Measurements from ENCODE around the gene TDRD5. TPM values are rescaled to one million over a fixed set of nuclear protein-coding genes. Genes with fewer than 3 reads are reported as not detected.

TDRD5 gene
- total and polyA plus RNA-seq, 10 donors, result 0.02 to 0.14 (median 0.05) TPM; not detected in 6

DNA sequence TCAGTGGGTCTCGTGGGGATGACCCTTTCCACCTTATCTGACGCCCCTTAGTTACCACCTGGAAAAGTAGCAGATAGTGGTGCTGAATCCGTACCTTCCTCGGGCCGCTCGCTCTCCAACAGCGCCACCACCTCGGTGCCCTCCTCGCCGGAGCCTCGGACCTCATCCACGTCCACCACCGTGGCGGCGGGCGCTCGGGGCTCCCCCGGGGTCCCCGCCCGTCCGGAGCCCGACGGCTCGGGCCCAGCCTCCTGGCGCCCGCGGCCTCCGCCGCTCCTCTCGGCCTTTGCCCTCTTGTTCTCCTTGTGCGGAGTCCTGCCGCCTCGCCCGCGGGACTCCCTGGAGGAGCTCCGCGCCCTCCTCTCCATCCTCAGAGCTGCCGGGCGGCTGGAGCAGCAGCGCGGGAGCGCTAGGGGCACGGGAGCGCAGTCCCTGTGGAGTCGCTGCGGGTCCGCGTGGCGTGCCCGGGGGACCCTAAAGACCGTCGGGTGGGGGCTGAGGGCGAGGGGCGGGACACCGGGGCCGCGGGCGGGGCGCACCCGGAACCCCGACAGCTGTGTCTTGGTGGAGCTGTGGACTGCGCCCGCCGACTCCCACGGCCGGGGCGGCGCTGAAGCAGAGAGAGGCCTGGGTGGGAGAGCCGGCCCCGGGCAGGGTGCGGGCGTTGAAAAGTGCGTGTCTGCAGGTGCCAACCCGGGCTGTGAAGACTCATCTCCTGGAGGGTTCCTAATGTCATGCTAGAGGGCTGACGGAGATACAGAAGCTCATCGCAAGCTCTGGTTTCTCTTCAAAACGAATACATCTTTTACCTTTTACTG is 15.9 kb upstream of the TDRD5 start, which contains the start of gene NPHS2:
Gene NPHS2 (minus strand): TSS at position 452 of the 818 bp plus-strand sequence. CDS start 84 bp downstream, at position 368.
- no peak for TF ChIP-seq POLR2A (IDR thresholded peaks at IDR 0.05)
- TF ChIP-seq, protein P1, sequence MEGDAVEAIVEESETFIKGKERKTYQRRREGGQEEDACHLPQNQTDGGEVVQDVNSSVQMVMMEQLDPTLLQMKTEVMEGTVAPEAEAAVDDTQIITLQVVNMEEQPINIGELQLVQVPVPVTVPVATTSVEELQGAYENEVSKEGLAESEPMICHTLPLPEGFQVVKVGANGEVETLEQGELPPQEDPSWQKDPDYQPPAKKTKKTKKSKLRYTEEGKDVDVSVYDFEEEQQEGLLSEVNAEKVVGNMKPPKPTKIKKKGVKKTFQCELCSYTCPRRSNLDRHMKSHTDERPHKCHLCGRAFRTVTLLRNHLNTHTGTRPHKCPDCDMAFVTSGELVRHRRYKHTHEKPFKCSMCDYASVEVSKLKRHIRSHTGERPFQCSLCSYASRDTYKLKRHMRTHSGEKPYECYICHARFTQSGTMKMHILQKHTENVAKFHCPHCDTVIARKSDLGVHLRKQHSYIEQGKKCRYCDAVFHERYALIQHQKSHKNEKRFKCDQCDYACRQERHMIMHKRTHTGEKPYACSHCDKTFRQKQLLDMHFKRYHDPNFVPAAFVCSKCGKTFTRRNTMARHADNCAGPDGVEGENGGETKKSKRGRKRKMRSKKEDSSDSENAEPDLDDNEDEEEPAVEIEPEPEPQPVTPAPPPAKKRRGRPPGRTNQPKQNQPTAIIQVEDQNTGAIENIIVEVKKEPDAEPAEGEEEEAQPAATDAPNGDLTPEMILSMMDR (IDR thresholded peaks at IDR 0.05 in 8 of 11, conservative IDR thresholded peaks at IDR 0.05 in 3 of 11), result no peak
- TF ChIP-seq POLR2AphosphoS5 (IDR thresholded peaks at IDR 0.05), result no peak
- Histone ChIP-seq H3K9me3 (no peaks in the 10 kb centered on the region), H3K4me3 (peak within 1 kb of the TSS in 6 of 8 donors; percentile 1 to 55 (median 12)), H3K27ac (no peak within 1 kb of the TSS), H3K36me3 (no peaks in the 10 kb centered on the region), H3K4me1 (peaks cover 0 to 14% (median 4%) of the 10 kb centered on the region in 6 donors), H3K27me3 (replicated peaks in 1 of 7) (peaks cover 0 to 63% (median 27%) of the 10 kb centered on the region in 7 donors)
- no peak for DNase-seq
- WGBS, 5 donors, result 4 to 23% (median 7%) methylated on average over 16 to 77 of the region's 77 CpGs
- intact Hi-C loops (cut with DNase I; ENCODE audit: low total_unique reads), result no loop called here

DNA sequence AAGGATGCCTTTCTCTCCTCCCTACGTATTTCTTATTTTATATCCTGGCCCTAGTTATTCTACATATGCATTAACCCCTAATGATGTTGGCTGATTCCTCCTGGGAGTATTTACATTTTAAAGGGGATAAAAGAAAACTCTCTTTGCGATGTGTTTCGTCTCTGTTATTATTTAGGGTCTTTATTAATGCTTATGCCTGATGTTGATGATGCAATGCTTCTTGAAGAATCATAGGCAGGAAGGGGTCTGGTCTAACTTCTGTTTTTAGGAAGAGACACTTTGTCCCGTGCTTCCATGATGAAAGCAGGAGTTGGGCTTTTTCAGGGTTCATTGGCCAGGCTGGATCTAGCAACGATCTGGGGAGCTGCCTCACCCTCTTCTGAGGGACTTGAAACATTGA is 15.1 kb upstream of the TDRD5 start:
- H3K27ac ChIP-seq, result no peak overlapping the region
- peaks cover 0 to 61% (median 27%) of the 10 kb centered on the region in 7 donors for H3K27me3 ChIP-seq (replicated peaks in 1 of 7)
- TF ChIP-seq POLR2A (IDR thresholded peaks at IDR 0.05) (no peak), POLR2AphosphoS5 (IDR thresholded peaks at IDR 0.05) (no peak)
- TF ChIP-seq, protein P1 (IDR thresholded peaks at IDR 0.05 in 8 of 11, conservative IDR thresholded peaks at IDR 0.05 in 3 of 11), result no peak
- intact Hi-C loops (cut with DNase I; ENCODE audit: low total_unique reads), result no loop called here
- no peak for DNase-seq
- no peaks in the 10 kb centered on the region for H3K9me3 ChIP-seq
- H3K36me3 ChIP-seq, result no peaks in the 10 kb centered on the region
- peaks cover 0 to 14% (median 4%) of the 10 kb centered on the region in 6 donors for H3K4me1 ChIP-seq
- WGBS, 5 donors, result 22 to 34% (median 24%) methylated on average over 5 of the region's 5 CpGs
- H3K4me3 ChIP-seq, result no peak overlapping the region

DNA sequence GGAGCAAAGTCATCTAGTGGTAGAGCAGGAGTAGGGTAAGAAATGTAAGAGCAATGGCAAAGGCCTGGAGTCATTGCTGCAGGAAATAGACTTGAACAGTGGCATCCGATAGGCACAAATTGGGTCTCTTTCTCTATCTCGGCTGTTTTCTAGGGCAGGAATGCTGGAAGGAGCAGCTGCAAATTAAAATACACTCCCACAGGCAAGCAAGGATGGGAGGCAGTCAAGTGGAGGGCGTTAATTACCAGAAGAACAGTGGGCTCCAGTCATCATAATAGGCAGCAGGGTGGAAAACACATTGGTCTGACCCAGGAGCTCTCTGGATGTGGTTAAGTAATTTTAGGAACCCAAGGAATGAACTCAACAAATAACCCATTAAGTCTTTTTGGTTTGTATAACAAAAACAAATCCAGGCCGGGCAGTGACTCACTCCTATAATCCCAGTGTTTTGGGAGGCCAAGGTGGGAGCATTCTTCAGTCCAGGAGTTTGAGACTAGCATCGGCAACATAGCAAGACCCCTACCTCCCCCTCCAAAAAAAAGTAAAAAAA is 7.8 kb upstream of the TDRD5 start:
- intact Hi-C loops (cut with DNase I; ENCODE audit: low total_unique reads), result no loop called here
- Histone ChIP-seq H3K4me1 (peaks cover 0 to 7% (median 4%) of the 10 kb centered on the region in 6 donors), H3K27ac (no peak overlapping the region), H3K36me3 (no peaks in the 10 kb centered on the region), H3K9me3 (no peaks in the 10 kb centered on the region), H3K27me3 (replicated peaks in 1 of 7) (peaks cover 0 to 66% (median 9%) of the 10 kb centered on the region in 7 donors), H3K4me3 (no peak overlapping the region)
- TF ChIP-seq POLR2AphosphoS5 (IDR thresholded peaks at IDR 0.05), result no peak
- no peak for TF ChIP-seq POLR2A (IDR thresholded peaks at IDR 0.05)
- no peak for DNase-seq
- 70 to 80% (median 76%) methylated on average over 5 of the region's 5 CpGs for WGBS, 5 donors

DNA sequence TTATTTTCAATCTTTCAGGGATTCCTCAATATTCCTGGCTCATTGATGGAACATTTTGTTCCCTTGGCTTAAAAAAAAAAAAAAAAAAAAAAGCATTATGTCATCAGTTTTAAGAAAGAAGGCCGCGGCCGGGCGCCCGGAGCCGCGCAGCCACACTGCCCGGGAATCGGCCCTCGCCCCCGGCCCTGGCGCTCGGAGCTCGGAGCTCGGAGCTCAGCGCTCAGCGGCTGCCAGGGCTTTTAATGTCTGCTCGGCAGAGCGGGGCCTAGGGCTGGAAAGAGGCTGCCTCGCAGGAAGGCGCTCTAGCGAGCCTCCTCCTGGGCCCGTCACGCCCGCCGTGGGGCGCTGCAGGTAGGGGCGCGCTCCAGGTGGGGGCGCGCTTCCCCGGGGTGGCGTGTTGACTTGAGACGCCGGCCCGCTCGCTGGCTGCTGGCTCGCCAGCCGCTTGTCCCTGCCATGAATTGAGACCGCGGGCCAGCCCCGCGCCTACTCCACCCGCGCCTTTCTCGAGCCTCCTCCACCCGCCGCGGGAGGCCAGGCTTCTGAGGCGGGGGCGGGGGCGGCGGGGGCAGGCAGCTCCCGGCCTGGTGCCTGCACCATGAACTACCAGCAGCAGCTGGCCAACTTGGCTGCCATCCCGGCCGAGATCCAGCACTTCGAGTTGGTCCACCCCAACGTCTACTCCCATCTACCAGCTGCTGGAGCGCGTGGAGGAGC is 5.4 kb upstream of the TDRD5 start:
- WGBS, 5 donors, result 9 to 23% (median 13%) methylated on average over 26 to 60 of the region's 60 CpGs
- TF ChIP-seq, protein P1 (IDR thresholded peaks at IDR 0.05 in 8 of 11, conservative IDR thresholded peaks at IDR 0.05 in 3 of 11), result peak in 4 of 11 experiments; percentile 12 to 38 (median 22)
- TF ChIP-seq POLR2AphosphoS5 (IDR thresholded peaks at IDR 0.05), result peak in 2 of 3 donors; percentile 58 to 74
- no peak for TF ChIP-seq POLR2A (IDR thresholded peaks at IDR 0.05)
- no peak for DNase-seq
- peaks cover 0 to 77% (median 12%) of the 10 kb centered on the region in 7 donors for H3K27me3 ChIP-seq (replicated peaks in 1 of 7)
- H3K36me3 ChIP-seq, result no peaks in the 10 kb centered on the region
- peaks cover 0 to 7% (median 4%) of the 10 kb centered on the region in 6 donors for H3K4me1 ChIP-seq
- intact Hi-C loops (cut with DNase I; ENCODE audit: low total_unique reads), result no loop called here
- H3K27ac ChIP-seq, result peak overlapping the region in 6 of 8 donors; percentile 47 to 81 (median 64)
- peak overlapping the region in 6 of 8 donors; percentile 13 to 53 (median 17) for H3K4me3 ChIP-seq
- H3K9me3 ChIP-seq, result no peaks in the 10 kb centered on the region
